ENCODE measurements around the gene OR4E2.
"Not testable (repeated sequence)": the region's sequence is repeated elsewhere in the genome, so short reads cannot be mapped to it uniquely, and the experiment has no call there.

Gene OR4E2

DNA sequence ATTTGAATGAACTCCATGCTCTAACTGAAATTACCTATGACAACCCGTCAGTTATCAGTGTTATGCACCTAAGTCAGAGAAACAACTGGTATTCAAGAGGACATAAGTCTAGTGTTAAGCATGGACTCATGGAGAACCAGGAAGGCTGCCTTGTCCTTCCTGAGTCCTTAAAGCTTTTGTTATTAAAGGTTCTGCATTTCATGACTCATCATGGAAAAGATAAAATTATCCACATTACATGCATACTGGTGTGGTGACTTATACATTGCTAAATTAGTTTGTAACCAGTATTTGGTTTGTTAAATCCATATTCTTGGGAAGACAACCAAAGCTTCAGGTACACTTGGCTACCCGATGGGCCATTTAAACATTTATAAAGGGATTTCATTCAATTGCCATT, 26.4 kb downstream of the OR4E2 start:
- no peak overlapping the region for H2AFZ ChIP-seq (ENCODE audit: low read length)
- no peak overlapping the region for H3K4me2 ChIP-seq (ENCODE audit: low read length)
- H3K9ac ChIP-seq (ENCODE audit: low read length) = no peak overlapping the region
- no peaks in the 10 kb centered on the region for H3K9me2 ChIP-seq (ENCODE audit: low read depth, low read length)
- TF ChIP-seq, protein P1, sequence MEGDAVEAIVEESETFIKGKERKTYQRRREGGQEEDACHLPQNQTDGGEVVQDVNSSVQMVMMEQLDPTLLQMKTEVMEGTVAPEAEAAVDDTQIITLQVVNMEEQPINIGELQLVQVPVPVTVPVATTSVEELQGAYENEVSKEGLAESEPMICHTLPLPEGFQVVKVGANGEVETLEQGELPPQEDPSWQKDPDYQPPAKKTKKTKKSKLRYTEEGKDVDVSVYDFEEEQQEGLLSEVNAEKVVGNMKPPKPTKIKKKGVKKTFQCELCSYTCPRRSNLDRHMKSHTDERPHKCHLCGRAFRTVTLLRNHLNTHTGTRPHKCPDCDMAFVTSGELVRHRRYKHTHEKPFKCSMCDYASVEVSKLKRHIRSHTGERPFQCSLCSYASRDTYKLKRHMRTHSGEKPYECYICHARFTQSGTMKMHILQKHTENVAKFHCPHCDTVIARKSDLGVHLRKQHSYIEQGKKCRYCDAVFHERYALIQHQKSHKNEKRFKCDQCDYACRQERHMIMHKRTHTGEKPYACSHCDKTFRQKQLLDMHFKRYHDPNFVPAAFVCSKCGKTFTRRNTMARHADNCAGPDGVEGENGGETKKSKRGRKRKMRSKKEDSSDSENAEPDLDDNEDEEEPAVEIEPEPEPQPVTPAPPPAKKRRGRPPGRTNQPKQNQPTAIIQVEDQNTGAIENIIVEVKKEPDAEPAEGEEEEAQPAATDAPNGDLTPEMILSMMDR (IDR thresholded peaks at IDR 0.05; ENCODE audit: low read length) = no peak
- no peak for TF ChIP-seq EZH2 (IDR thresholded peaks at IDR 0.05; ENCODE audit: borderline replicate concordance, low read length)
- no peaks in the 10 kb centered on the region for H3K27me3 ChIP-seq (ENCODE audit: insufficient read depth, low read length)
- no peak overlapping the region for H3K27ac ChIP-seq (ENCODE audit: low read depth, low read length, poor library complexity, severe bottlenecking)
- H3F3A ChIP-seq (ENCODE audit: insufficient read depth, low read length) = no peaks in the 10 kb centered on the region
- H4K20me1 ChIP-seq (ENCODE audit: insufficient read depth, low read length) = no peaks in the 10 kb centered on the region
- no peaks in the 10 kb centered on the region for H3K9me3 ChIP-seq (ENCODE audit: low read length)
- no peaks in the 10 kb centered on the region for H3K79me2 ChIP-seq (ENCODE audit: insufficient read depth, low read length)
- no peaks in the 10 kb centered on the region for H3K36me3 ChIP-seq (ENCODE audit: insufficient read depth, low read length)
- no peaks in the 10 kb centered on the region for H3K4me1 ChIP-seq (ENCODE audit: insufficient read depth, low read length, severe bottlenecking)
- H3K4me3 ChIP-seq (ENCODE audit: low read depth, low read length, poor library complexity, severe bottlenecking) = no peak overlapping the region

DNA sequence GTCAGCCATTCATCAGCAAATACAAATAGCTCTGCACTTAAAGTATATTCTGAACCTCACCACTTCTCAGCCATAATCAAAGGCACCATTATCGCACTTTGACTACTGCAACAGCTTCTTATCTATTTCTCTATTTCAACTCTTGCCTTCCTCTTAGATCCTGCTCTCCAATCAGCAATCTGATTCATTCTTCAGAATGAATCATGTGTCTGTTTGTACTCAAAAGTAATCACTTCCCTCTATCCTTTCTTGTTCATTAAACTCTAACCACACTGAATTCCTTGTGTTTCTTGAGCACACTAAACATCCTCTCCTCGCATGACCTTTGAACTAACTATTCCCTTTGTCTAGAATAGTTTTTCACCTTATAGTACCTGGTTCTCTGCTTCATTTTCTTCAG, 32.8 kb downstream of the OR4E2 start:
- TF ChIP-seq, protein P1 (IDR thresholded peaks at IDR 0.05; ENCODE audit: low read length) = no peak
- TF ChIP-seq EZH2 (IDR thresholded peaks at IDR 0.05; ENCODE audit: borderline replicate concordance, low read length) = no peak
- no peak overlapping the region for H3K4me2 ChIP-seq (ENCODE audit: low read length)

DNA sequence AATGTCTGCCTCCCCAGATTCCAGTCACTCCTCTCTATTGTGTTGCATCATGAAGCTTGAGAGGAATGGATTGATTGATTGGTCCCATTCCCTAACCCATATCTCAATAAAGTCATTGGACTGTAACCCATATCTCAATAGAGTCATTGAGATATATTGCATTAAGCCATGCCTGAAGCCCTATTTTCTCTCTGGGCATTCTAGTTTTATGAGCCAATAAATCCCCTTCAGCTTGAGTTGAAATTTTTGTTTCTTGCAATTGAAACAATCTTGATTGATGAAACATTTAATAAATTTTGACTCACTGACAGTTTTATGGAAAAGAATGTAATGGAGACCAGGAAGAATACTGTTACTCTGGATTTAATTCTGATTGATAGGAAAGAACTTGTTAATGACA, 40.8 kb downstream of the OR4E2 start:
- Histone ChIP-seq H3K4me2 (ENCODE audit: low read length) (no peak overlapping the region), H3K27me3 (ENCODE audit: insufficient read depth, low read length) (no peaks in the 10 kb centered on the region), H3K9ac (ENCODE audit: low read length) (no peak overlapping the region), H3F3A (ENCODE audit: insufficient read depth, low read length) (no peaks in the 10 kb centered on the region), H3K4me1 (ENCODE audit: insufficient read depth, low read length, severe bottlenecking) (no peaks in the 10 kb centered on the region), H3K9me2 (ENCODE audit: low read depth, low read length) (no peaks in the 10 kb centered on the region), H3K9me3 (ENCODE audit: low read length) (no peaks in the 10 kb centered on the region), H2AFZ (ENCODE audit: low read length) (no peak overlapping the region), H3K4me3 (ENCODE audit: low read depth, low read length, poor library complexity, severe bottlenecking) (no peak overlapping the region), H4K20me1 (ENCODE audit: insufficient read depth, low read length) (no peaks in the 10 kb centered on the region), H3K79me2 (ENCODE audit: insufficient read depth, low read length) (no peaks in the 10 kb centered on the region), H3K27ac (ENCODE audit: low read depth, low read length, poor library complexity, severe bottlenecking) (no peak overlapping the region), H3K36me3 (ENCODE audit: insufficient read depth, low read length) (no peaks in the 10 kb centered on the region)
- TF ChIP-seq EZH2 (IDR thresholded peaks at IDR 0.05; ENCODE audit: borderline replicate concordance, low read length) = no peak
- TF ChIP-seq, protein P1 (IDR thresholded peaks at IDR 0.05; ENCODE audit: low read length) = no peak

More for the DNA sequence above, 32.8 kb downstream of the OR4E2 start:
- Histone ChIP-seq H3K36me3 (ENCODE audit: insufficient read depth, low read length) (no peaks in the 10 kb centered on the region), H3K9me3 (ENCODE audit: low read length) (no peaks in the 10 kb centered on the region), H3K79me2 (ENCODE audit: insufficient read depth, low read length) (no peaks in the 10 kb centered on the region), H3F3A (ENCODE audit: insufficient read depth, low read length) (no peaks in the 10 kb centered on the region), H3K27ac (ENCODE audit: low read depth, low read length, poor library complexity, severe bottlenecking) (no peak overlapping the region), H3K4me3 (ENCODE audit: low read depth, low read length, poor library complexity, severe bottlenecking) (no peak overlapping the region), H3K9me2 (ENCODE audit: low read depth, low read length) (no peaks in the 10 kb centered on the region), H4K20me1 (ENCODE audit: insufficient read depth, low read length) (no peaks in the 10 kb centered on the region), H3K9ac (ENCODE audit: low read length) (no peak overlapping the region), H2AFZ (ENCODE audit: low read length) (no peak overlapping the region), H3K4me1 (ENCODE audit: insufficient read depth, low read length, severe bottlenecking) (no peaks in the 10 kb centered on the region), H3K27me3 (ENCODE audit: insufficient read depth, low read length) (no peaks in the 10 kb centered on the region)

DNA sequence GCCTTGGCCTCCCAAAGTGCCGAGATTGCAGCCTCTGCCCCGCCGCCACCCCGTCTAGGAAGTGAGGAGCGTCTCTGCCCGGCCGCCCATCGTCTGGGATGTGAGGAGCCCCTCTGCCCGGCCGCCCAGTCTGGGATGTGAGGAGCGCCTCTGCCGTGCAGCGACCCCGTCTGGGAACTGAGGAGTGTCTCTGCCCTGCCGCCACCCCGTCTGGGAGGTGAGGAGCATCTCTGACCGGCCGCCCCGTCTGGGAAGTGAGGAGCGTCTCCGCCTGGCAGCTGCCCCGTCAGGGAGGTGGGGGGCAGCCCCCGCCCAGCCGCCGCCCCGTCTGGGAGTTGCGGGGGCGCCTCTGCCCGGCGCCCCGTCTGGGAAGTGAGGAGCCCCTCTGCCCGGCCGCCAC, 44.0 kb downstream of the OR4E2 start:
- not testable (repeated sequence) for H3K27me3 ChIP-seq (ENCODE audit: insufficient read depth, low read length); H3K4me3 ChIP-seq (ENCODE audit: low read depth, low read length, poor library complexity, severe bottlenecking); H3K4me1 ChIP-seq (ENCODE audit: insufficient read depth, low read length, severe bottlenecking); H3K36me3 ChIP-seq (ENCODE audit: insufficient read depth, low read length); H3K9me3 ChIP-seq (ENCODE audit: low read length); H3K9me2 ChIP-seq (ENCODE audit: low read depth, low read length); H3K4me2 ChIP-seq (ENCODE audit: low read length); H2AFZ ChIP-seq (ENCODE audit: low read length); H4K20me1 ChIP-seq (ENCODE audit: insufficient read depth, low read length); H3K79me2 ChIP-seq (ENCODE audit: insufficient read depth, low read length); H3K27ac ChIP-seq (ENCODE audit: low read depth, low read length, poor library complexity, severe bottlenecking); H3K9ac ChIP-seq (ENCODE audit: low read length); H3F3A ChIP-seq (ENCODE audit: insufficient read depth, low read length)

DNA sequence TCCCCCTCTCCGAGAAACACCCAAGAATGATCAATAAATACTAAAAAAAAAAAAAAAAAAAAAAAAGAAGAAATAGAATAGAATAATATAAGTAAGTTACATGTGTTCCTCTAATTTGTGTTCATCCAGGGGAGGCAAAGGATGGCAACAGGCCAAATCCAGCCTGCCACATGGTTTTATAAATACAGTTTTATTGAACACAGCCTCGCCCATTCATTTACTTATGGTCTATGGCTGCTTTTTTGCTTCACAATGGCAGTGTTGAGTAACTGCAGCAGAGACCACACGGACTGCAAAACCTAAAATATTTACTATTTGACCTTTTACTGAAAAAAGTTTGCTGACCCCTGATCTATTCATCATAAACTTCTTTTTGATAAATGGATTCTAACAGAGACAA, 44.9 kb downstream of the OR4E2 start:
- H3K79me2 ChIP-seq (ENCODE audit: insufficient read depth, low read length); H2AFZ ChIP-seq (ENCODE audit: low read length); H3K9me2 ChIP-seq (ENCODE audit: low read depth, low read length); H3K4me1 ChIP-seq (ENCODE audit: insufficient read depth, low read length, severe bottlenecking); H4K20me1 ChIP-seq (ENCODE audit: insufficient read depth, low read length); H3F3A ChIP-seq (ENCODE audit: insufficient read depth, low read length); H3K36me3 ChIP-seq (ENCODE audit: insufficient read depth, low read length); H3K9me3 ChIP-seq (ENCODE audit: low read length); H3K4me3 ChIP-seq (ENCODE audit: low read depth, low read length, poor library complexity, severe bottlenecking); H3K9ac ChIP-seq (ENCODE audit: low read length); H3K4me2 ChIP-seq (ENCODE audit: low read length); H3K27me3 ChIP-seq (ENCODE audit: insufficient read depth, low read length); H3K27ac ChIP-seq (ENCODE audit: low read depth, low read length, poor library complexity, severe bottlenecking): not testable (repeated sequence)
